IMR-90 (cell line): ENCODE data around the gene UBP1. TPM values are rescaled to one million over a fixed set of nuclear protein-coding genes. Genes with fewer than 3 reads are reported as not detected.

ENCODE experiments used
- ATAC-seq: fragments of 200-7000 bp; cut with Tn5 transposase; 2 replicates; pipeline ENCODE4 v1.9.1; 2020; ENCODE audit warnings: low read depth, mild to moderate bottlenecking, moderate library complexity
- BruUV-seq: library from RNA; stranded (reverse); fragments of 400-500 nt; replicated peaks from 2 replicates; lab custom pipeline; 2021; lab: Mats Ljungman, UMichigan
- CTCF ChIA-PET: fragments of 300-600 bp; formaldehyde crosslinking; extraction: SDS; loops from one replicate; lab custom pipeline; 2021; ENCODE audit warnings: antibody characterized with exemption; lab: Yijun Ruan, JAX
- POLR2A ChIA-PET: fragments of 300-600 bp; sonication (Branson Sonifier 250); formaldehyde crosslinking; loops from one replicate; lab custom pipeline; 2022; ENCODE audit warnings: antibody characterized with exemption; ENCODE audit not compliant: unreplicated experiment; lab: Charles Lee
- DNase-seq: peaks from one replicate; pipeline ENCODE4 v3.0.0; 2013
- H2AFZ ChIP-seq: replicated peaks from 2 replicates; pipeline ENCODE3; 2013; ENCODE audit warnings: low read length, mild to moderate bottlenecking; ENCODE audit not compliant: poor library complexity
- H2AK5ac ChIP-seq: 2 replicates; pipeline ENCODE4 v1.6.1; 2013; ENCODE audit warnings: low read depth, low read length, inconsistent platforms
- H2AK9ac ChIP-seq: replicated peaks from 2 replicates; pipeline ENCODE3; 2013; ENCODE audit warnings: mild to moderate bottlenecking, low read depth, low read length, moderate library complexity; ENCODE audit not compliant: poor library complexity
- H2BK120ac ChIP-seq: 2 replicates; pipeline ENCODE4 v1.6.1; 2013; ENCODE audit warnings: low read depth, low read length, inconsistent platforms
- H2BK15ac ChIP-seq: 3 replicates; pipeline ENCODE4 v1.6.1; 2013; ENCODE audit warnings: low read depth, low read length, inconsistent platforms
- H2BK20ac ChIP-seq: 2 replicates; pipeline ENCODE4 v1.6.1; 2013; ENCODE audit warnings: low read depth, mild to moderate bottlenecking, inconsistent platforms, low read length, moderate library complexity
- H2BK5ac ChIP-seq: 2 replicates; pipeline ENCODE4 v1.6.1; 2013; ENCODE audit warnings: mild to moderate bottlenecking, low read depth, low read length, inconsistent platforms; ENCODE audit not compliant: poor library complexity, severe bottlenecking
- H3K14ac ChIP-seq: replicated peaks from 2 replicates; pipeline ENCODE4 v1.6.1; 2013; ENCODE audit warnings: low read depth, low read length, inconsistent platforms
- H3K18ac ChIP-seq: 2 replicates; pipeline ENCODE4 v1.6.1; 2013; ENCODE audit warnings: low read depth, low read length, control low read depth
- H3K23ac ChIP-seq: 2 replicates; pipeline ENCODE4 v1.6.1; 2013; ENCODE audit warnings: low read depth, low read length, inconsistent platforms
- H3K27ac ChIP-seq: 2 replicates; pipeline ENCODE4 v1.5.1; 2013; ENCODE audit warnings: mild to moderate bottlenecking, control low read depth, low read length; ENCODE audit not compliant: insufficient read depth
- H3K27me3 ChIP-seq: 2 replicates; pipeline ENCODE4 v1.6.1; 2013; ENCODE audit warnings: low read length; ENCODE audit not compliant: control insufficient read depth, insufficient read depth
- H3K36me3 ChIP-seq: 2 replicates; pipeline ENCODE4 v1.6.1; 2013; ENCODE audit warnings: low read length, mixed read lengths; ENCODE audit not compliant: control insufficient read depth, insufficient read depth
- H3K4ac ChIP-seq: 2 replicates; pipeline ENCODE4 v1.6.1; 2013; ENCODE audit warnings: low read depth, low read length, inconsistent platforms
- H3K4me1 ChIP-seq: 2 replicates; pipeline ENCODE4 v1.6.1; 2013; ENCODE audit warnings: low read length, mixed read lengths; ENCODE audit not compliant: control insufficient read depth, insufficient read depth
- H3K4me2 ChIP-seq: 2 replicates; pipeline ENCODE4 v1.6.1; 2013; ENCODE audit warnings: low read depth, mild to moderate bottlenecking, control low read depth, low read length, moderate library complexity
- H3K4me3 ChIP-seq: 2 replicates; pipeline ENCODE4 v1.5.1; 2013; ENCODE audit warnings: low read depth, mild to moderate bottlenecking, control low read depth, low read length, moderate library complexity; ENCODE audit not compliant: insufficient read depth
- H3K56ac ChIP-seq: 2 replicates; pipeline ENCODE4 v1.6.1; 2013; ENCODE audit warnings: low read length, inconsistent platforms; ENCODE audit not compliant: insufficient read depth; ENCODE audit errors: extremely low read depth
- H3K79me1 ChIP-seq, 2 experiments: 2 replicates each; pipeline ENCODE4 v1.6.1; 2013; ENCODE audit warnings: low read length in 2 of 2, inconsistent platforms in 1 of 2, low read depth in 1 of 2
- H3K9ac ChIP-seq: 2 replicates; pipeline ENCODE4 v1.6.1; 2013; ENCODE audit warnings: low read depth, low read length, control low read depth
- H3K9me1 ChIP-seq: 2 replicates; pipeline ENCODE4 v1.6.1; 2013; ENCODE audit warnings: low read length, inconsistent platforms; ENCODE audit not compliant: insufficient read depth
- H3K9me3 ChIP-seq: 2 replicates; pipeline ENCODE4 v1.6.1; 2013; ENCODE audit warnings: low read length; ENCODE audit not compliant: control insufficient read depth, insufficient read depth
- H4K20me1 ChIP-seq: 2 replicates; pipeline ENCODE4 v1.6.1; 2013; ENCODE audit warnings: low read length, inconsistent platforms; ENCODE audit not compliant: insufficient read depth
- H4K5ac ChIP-seq: 2 replicates; pipeline ENCODE4 v1.6.1; 2013; ENCODE audit warnings: mild to moderate bottlenecking, low read depth, low read length, control low read depth
- H4K8ac ChIP-seq, 2 experiments: 2 replicates each; pipeline ENCODE4 v1.6.1; 2013; ENCODE audit warnings: low read depth in 2 of 2, low read length in 2 of 2, control low read depth in 1 of 2, inconsistent platforms in 1 of 2
- H4K91ac ChIP-seq: 2 replicates; pipeline ENCODE4 v1.6.1; 2013; ENCODE audit warnings: low read depth, low read length, inconsistent platforms; ENCODE audit not compliant: insufficient read depth
- BHLHE40 ChIP-seq: fragments of 150-350 bp; IDR thresholded peaks from 2 replicates; pipeline ENCODE4 v1.6.1; 2016; ENCODE audit warnings: mild to moderate bottlenecking, low read depth, low read length
- CEBPB ChIP-seq: IDR thresholded peaks from 2 replicates; pipeline ENCODE4 v1.6.1; 2012; ENCODE audit warnings: low read depth, low read length, improper control_type of control experiment
- FOS ChIP-seq: fragments of 150-350 bp; IDR thresholded peaks from 2 replicates; pipeline ENCODE4 v1.6.1; 2016; ENCODE audit warnings: low read depth, low read length
- WGBS, 2 experiments: methylation state at CpG; one replicate each; pipeline versions ENCODE4 v1.1.5 to v1.1.7; 2013; ENCODE audit warnings: missing lambda C conversion rate in 2 of 2; ENCODE audit not compliant: insufficient read length in 1 of 2; ENCODE audit errors: extremely low coverage in 2 of 2; 5-methylcytosine and 5-hydroxymethylcytosine counted together
- dilution Hi-C: fragments of 300-500 bp; cut with HindIII; formaldehyde crosslinking; loops from one replicate; pipeline ENCODE4 v1.14.3; 2018; ENCODE audit warnings: low sequenced_read_pairs; ENCODE audit not compliant: unreplicated experiment
- in situ Hi-C: fragments of 300-500 bp; cut with MboI; formaldehyde crosslinking; loops from 3 replicates; pipeline ENCODE4 v1.14.3; 2019; ENCODE audit warnings: low sequenced_read_pairs, inconsistent platforms, mixed read lengths
- intact Hi-C: fragments of 100-400 bp; cut with micrococcal nuclease; formaldehyde crosslinking; loops from 2 replicates; pipeline ENCODE4 v1.10.0; 2022
- polyA plus RNA-seq, 3 experiments: library from polyadenylated mRNA; depleted of rRNA; stranded (reverse); fragments of >200 nt; gene quantifications; 2 replicates each; pipeline ENCODE4 v1.2.3, GENCODE V29; 2012; ENCODE audit warnings: low replicate concordance in 1 of 3
- total RNA-seq: library from RNA; depleted of rRNA; stranded (reverse); fragments of >200 nt; gene quantifications from 2 replicates; pipeline ENCODE4 v1.2.3, GENCODE V29; 2012

UBP1 gene
- total and polyA plus RNA-seq, 2 of the 4 experiments (the other 2 are of a cell fraction) = 56.3 to 73.8 TPM

GRCh38 chr3:33488683-33489082 lies 48.5 kb upstream of the UBP1 start:
- TF ChIP-seq CEBPB (no peak), FOS (no peak), BHLHE40 (no peak)
- no peak overlapping the region for H2BK5ac ChIP-seq
- H3K14ac ChIP-seq = no peak overlapping the region
- H3K18ac ChIP-seq = no peak overlapping the region
- H2BK120ac ChIP-seq = no peak overlapping the region
- CTCF ChIA-PET = no interaction called here
- H3K56ac ChIP-seq = no peak overlapping the region
- no peak overlapping the region for H4K5ac ChIP-seq
- no peak for DNase-seq
- H3K27me3 ChIP-seq = no peaks in the 10 kb centered on the region
- H3K4me1 ChIP-seq = no peaks in the 10 kb centered on the region
- H2BK20ac ChIP-seq = no peak overlapping the region
- WGBS, 2 experiments = no CpG with 5 or more reads among the region's 1 CpG
- no peaks in the 10 kb centered on the region for H4K20me1 ChIP-seq
- no peak overlapping the region for H3K23ac ChIP-seq
- H3K36me3 ChIP-seq = no peaks in the 10 kb centered on the region
- H4K8ac ChIP-seq = no peak overlapping the region
- in situ Hi-C loops = no loop called here
- H3K4me3 ChIP-seq = no peak overlapping the region
- H3K9me1 ChIP-seq = no peaks in the 10 kb centered on the region
- no peak overlapping the region for H2AFZ ChIP-seq
- H3K4ac ChIP-seq = no peak overlapping the region
- no peak overlapping the region for H4K91ac ChIP-seq
- no TSS peak for BruUV-seq
- intact Hi-C loops = no loop called here
- no peaks in the 10 kb centered on the region for H3K9me3 ChIP-seq
- no peak overlapping the region for H2BK15ac ChIP-seq
- H2AK9ac ChIP-seq = no peak overlapping the region
- no peak overlapping the region for H3K27ac ChIP-seq
- dilution Hi-C loops = no loop called here
- H3K9ac ChIP-seq = no peak overlapping the region
- ATAC-seq = no peak
- H3K79me1 ChIP-seq = no peaks in the 10 kb centered on the region
- H3K4me2 ChIP-seq = no peak overlapping the region
- H2AK5ac ChIP-seq = no peak overlapping the region
- POLR2A ChIA-PET = no interaction called here
